ENCODE measurements around the gene PSPC1.
"Not testable (repeated sequence)": the region's sequence is repeated elsewhere in the genome, so short reads cannot be mapped to it uniquely, and the experiment has no call there.

Gene PSPC1

DNA sequence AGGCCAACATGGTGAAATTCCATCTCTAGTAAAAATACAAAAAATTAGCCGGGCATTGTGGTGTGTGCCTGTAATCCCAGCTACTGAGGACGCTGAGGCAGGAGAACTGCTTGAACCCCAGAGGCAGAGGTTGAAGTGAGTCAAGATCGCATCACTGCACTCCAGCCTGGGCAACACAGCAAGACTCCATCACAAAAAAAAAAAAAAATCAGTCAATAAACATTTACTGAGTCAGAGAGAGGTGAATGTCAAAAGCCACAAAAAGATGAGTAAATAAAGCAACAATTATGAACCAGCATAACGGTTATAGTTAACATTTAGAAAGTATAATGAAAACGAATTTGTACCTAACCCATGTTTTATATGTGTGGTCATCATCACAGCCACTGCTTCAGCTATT is 23.1 kb downstream of the PSPC1 start:
- no peak for DNase-seq

DNA sequence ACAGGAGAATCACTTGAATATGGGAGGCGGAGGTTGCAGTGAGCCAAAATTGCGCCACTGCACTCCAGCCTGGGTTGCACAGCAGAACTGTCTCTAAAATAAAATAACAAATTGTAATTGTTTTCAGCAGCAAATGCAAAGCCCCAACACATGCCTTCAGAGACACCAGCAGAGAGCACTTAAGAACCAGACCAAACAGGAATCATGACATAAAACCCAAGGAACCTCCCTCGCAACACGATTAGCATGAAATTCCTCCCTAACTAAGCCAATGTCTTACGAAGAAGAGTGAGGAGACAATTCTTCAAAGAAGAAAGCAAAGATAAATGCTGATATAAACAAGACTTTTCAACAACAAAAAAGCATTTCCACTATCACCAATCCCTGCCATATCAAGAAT is 40.1 kb downstream of the PSPC1 start:
- no peak for DNase-seq

DNA sequence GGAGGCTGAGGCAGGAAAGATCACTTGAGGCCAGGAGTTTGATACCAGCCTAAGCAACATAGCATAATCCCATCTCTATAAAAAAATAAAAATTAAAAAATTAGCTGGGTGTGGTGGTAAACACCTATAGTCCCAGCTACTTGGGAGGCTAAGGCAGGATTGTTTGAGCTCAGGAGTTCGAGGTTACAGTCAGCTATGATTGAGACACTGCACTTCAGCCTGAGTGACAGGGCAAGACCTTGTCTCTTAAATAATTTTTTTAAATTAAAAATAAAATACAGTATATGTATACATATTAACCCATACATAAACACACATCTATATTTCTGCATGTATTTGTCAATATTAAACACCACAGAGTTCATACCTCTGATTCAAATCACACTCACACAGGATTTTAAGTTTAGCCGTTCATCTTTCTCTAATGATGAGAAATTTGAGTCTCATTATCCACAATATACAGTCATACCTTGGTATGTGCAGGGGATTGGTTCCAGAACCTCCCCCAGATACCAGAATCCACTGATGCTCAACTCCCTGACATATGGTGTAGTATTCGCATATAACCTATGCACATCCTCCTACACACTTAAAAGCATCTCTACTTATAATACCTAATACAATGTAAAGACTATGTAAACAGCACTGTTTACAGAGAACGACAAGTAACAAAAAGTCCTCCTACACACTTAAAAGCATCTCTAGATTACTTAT is 44.7 kb downstream of the PSPC1 start:
- DNase-seq = no peak

DNA sequence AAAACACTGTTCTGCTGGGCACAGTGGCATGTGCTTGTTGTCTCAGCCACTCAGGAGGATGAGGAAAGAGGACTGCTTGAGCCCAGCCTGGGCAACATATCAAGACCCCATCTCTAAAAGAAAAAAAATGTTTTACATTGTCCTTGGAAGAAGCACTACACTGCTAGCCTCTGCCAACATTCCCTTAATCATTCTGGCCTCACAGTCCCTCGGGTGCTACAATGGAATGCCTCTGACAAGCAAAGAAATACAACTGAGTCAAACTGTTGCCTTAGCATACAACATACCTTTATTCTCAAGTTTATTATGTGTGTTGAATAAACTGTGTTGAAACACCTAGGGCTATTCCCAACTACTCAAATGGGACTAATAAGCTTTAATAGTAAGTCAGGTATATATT is 56.1 kb downstream of the PSPC1 start:
- DNase-seq = no peak

DNA sequence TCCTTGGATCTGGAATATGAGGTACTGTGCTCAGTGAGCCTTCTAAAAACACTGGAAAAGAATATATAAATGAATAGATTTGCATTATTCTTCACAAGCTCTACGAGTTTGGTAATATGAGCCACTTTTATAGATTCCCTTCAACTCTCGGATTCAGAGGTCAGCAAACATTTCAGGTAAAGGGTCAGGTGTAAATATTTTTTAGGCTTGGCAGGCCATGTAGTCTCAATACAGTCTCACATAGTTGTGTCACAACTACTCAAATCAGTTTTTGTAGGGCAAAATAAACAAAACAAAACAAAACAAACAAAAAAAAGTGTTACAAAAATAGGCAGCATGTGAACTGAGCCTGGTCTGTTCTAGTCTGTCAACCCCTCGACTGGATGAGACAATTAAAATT is 57.4 kb downstream of the PSPC1 start:
- DNase-seq = no peak

DNA sequence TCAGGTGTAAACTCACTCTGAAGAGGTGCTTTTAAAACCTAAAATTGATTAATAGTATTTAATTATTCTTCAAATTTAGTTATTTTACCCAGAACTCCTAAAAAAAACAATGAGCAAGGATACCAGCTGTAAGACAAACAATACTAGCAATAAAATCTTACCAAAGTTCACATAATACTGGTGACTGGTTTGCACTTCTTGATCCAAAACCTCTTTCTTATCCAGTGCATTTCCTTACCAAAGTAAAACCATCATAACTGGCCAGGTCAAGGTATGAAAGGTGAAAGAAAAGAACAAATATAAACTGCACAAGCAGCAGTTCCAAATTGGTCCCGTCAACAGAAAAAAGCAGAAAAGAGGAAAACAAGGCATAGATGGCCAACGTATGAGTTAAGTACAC is 62.7 kb downstream of the PSPC1 start:
- no peak for DNase-seq

- DNase-seq = no peak
Observed at GRCh38 chr13:19713186-19713965, 69.4 kb downstream of the PSPC1 start.

DNA sequence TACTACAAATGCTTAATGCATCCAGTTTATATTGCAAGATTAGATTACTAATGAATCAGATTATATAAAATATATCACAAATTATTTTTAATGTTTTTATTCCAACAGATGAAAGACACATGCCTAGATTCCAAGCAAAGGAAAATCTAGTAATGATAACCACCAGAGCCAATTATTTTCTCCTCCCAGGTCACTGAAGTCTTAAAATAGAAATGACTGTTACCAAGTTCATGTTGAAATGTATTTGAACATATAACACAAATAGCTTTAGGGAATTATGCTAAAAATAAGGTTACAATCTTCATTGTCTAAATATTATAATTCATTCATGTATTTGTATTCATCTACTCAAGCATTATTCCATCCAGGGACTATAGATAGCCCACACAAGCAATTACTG is 73.0 kb downstream of the PSPC1 start:
- not testable (repeated sequence) for DNase-seq

- DNase-seq = not testable (repeated sequence)
Observed at GRCh38 chr13:19709039-19709438, 73.7 kb downstream of the PSPC1 start.

GRCh38 chr13:19704256-19704655 is 78.5 kb downstream of the PSPC1 start:
- not testable (repeated sequence) for DNase-seq

GRCh38 chr13:19701619-19702018 is 81.1 kb downstream of the PSPC1 start:
- not testable (repeated sequence) for DNase-seq

- DNase-seq = not testable (repeated sequence)
Observed at GRCh38 chr13:19700963-19701362, 81.8 kb downstream of the PSPC1 start.

- DNase-seq = no peak
Observed at GRCh38 chr13:19695829-19696228, 86.9 kb downstream of the PSPC1 start.

DNA sequence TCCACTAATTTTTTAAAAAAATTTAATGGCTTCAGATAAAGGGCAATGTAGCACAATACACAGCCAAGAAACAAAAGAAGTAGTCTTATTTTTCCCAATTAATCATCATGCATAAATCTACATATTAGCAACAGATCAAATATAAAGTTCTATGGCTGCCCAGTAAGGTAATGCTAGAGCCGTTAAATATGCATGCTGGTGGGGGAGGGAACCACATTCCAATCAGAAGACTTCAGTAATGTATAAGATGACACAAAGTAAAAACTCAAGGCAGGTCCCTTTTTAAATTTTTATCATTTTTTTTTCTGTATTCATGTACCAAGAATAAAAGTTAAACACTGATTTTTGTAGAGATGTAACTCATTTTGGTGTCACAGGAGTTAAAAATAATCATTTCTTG is 87.3 kb downstream of the PSPC1 start:
- DNase-seq = no peak

DNA sequence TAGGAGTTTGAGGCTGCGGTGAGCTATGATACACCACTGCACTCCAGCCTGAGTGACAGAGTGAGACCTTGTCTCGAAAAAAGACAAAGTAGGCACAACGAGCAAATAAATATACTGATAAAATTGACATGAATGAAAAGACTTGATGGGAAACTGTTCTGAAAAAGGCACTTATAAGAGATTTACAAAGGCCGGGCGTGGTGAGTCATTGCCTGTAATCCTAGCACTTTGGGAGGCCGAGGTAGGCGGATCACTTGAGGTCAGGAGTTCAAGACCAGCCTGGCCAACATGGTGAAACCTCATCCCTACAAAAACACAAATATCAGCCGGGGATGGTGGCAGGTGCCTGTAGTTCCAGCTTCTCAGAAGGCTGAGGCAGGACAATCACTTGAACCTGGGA is 91.3 kb downstream of the PSPC1 start:
- not testable (repeated sequence) for DNase-seq

GRCh38 chr13:19685437-19685836 is 97.3 kb downstream of the PSPC1 start:
- DNase-seq = no peak

DNA sequence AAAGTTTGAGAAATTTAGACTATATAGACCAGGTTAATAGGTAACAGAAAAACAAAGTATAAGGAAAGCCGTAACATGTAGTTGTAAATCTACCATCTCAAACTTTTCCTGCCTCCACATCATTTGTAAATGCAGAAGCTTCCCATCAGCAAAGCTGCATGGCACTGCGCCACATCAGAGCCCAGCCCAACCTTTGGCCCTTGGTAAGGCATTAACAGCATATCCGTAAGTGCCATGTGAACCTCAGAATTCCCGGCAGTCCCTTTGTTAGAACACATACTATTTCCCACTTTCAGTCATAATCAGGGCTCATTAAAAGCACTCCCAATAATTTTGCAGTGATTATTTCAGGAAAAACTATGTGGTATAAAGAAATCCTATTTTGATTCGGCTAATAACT is 97.7 kb downstream of the PSPC1 start:
- DNase-seq = no peak

DNA sequence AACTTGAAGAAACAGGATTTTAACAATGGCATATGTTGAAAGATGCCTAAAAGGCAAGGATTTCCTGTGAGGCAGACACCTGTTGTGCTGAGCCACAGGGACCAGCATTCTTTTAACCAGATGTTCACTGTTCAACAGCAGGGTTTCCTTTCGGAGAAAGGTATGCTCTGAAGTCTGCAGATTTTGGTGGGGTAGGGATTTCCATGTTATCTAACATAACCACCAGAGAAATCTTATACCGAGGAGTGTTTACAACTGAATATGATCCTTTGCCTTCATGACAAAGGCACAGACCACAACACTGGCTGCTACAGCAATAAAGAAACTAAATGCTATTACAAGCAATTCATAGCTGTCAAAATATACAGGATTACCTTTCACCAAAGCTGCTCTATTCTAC is 101.2 kb downstream of the PSPC1 start:
- DNase-seq = no peak

GRCh38 chr13:19680751-19681150 is 102.0 kb downstream of the PSPC1 start:
- DNase-seq = no peak

- no peak for DNase-seq
Observed at GRCh38 chr13:19676168-19676567, 106.6 kb downstream of the PSPC1 start.

GRCh38 chr13:19674898-19675297 is 107.8 kb downstream of the PSPC1 start:
- DNase-seq = no peak

- no peak for DNase-seq
Observed at GRCh38 chr13:19673473-19674430, 109.0 kb downstream of the PSPC1 start.

GRCh38 chr13:19672990-19673389 is 109.8 kb downstream of the PSPC1 start:
- no peak for DNase-seq
